NCI-H2227 (cell line): ENCODE results near the gene SDR42E2.

Experiments used
- DNase-seq: peaks from one replicate; lab custom pipeline; 2025; ENCODE audit not compliant: unreplicated experiment; lab: John Stamatoyannopoulos, UW

The SDR42E2 gene

GRCh38 chr16:22240023-22240710 lies 77.9 kb downstream of the SDR42E2 start:
- DNase-seq = no peak
